Kidney epithelial cell (primary cell): ENCODE data around the gene GTSE1. TPM values are rescaled to one million over a fixed set of nuclear protein-coding genes. Genes with fewer than 3 reads are reported as not detected.

Experiments used
- DNase-seq: peaks from one replicate; pipeline ENCODE4 v3.0.0-alpha.2; 2010; ENCODE audit warnings: low read depth
- H3K27me3 ChIP-seq: 2 replicates; pipeline ENCODE4 v1.6.0; 2011; ENCODE audit warnings: low read length; ENCODE audit not compliant: control insufficient read depth, insufficient read depth
- H3K36me3 ChIP-seq: 2 replicates; pipeline ENCODE4 v1.5.1; 2011; ENCODE audit warnings: low read length; ENCODE audit not compliant: control insufficient read depth, insufficient read depth
- H3K4me3 ChIP-seq: 2 replicates; pipeline ENCODE4 v1.5.1; 2011; ENCODE audit warnings: low read depth, mild to moderate bottlenecking, control low read depth, low read length
- CTCF ChIP-seq: IDR thresholded peaks from 2 replicates; pipeline ENCODE4 v1.5.1; 2011; ENCODE audit warnings: mild to moderate bottlenecking, moderate library complexity, low read length, control low read depth, inconsistent platforms; ENCODE audit not compliant: insufficient read depth, poor library complexity, severe bottlenecking
- total RNA-seq: library from RNA; depleted of rRNA; stranded (reverse); fragments of >200 nt; gene quantifications from 2 replicates; pipeline ENCODE4 v1.2.3, GENCODE V29; 2015

The GTSE1 gene
- total RNA-seq, 1 donor from 2014 or later, result 3.8 TPM

- no peak overlapping the region for H3K4me3 ChIP-seq
- H3K36me3 ChIP-seq, result peaks cover 2% of the 10 kb centered on the region
- no peak for DNase-seq
- no peaks in the 10 kb centered on the region for H3K27me3 ChIP-seq
- TF ChIP-seq CTCF, result no peak
Observed at GRCh38 chr22:46368422-46368821, 71.8 kb downstream of the GTSE1 start.

- DNase-seq, result no peak
- Histone ChIP-seq H3K4me3 (no peak overlapping the region), H3K27me3 (no peaks in the 10 kb centered on the region), H3K36me3 (peaks cover 2% of the 10 kb centered on the region)
- no peak for TF ChIP-seq CTCF
Observed at GRCh38 chr22:46368871-46369715, 72.4 kb downstream of the GTSE1 start.

- H3K27me3 ChIP-seq, result no peaks in the 10 kb centered on the region
- no peak for TF ChIP-seq CTCF
- no peak overlapping the region for H3K4me3 ChIP-seq
- DNase-seq, result no peak
- H3K36me3 ChIP-seq, result peaks cover 2% of the 10 kb centered on the region
Observed at GRCh38 chr22:46369716-46370583, 73.3 kb downstream of the GTSE1 start.

GRCh38 chr22:46370584-46371291 lies 74.1 kb downstream of the GTSE1 start:
- TF ChIP-seq CTCF, result no peak
- DNase-seq, result no peak
- no peaks in the 10 kb centered on the region for H3K27me3 ChIP-seq
- peaks cover 2% of the 10 kb centered on the region for H3K36me3 ChIP-seq
- no peak overlapping the region for H3K4me3 ChIP-seq

- no peak overlapping the region for H3K4me3 ChIP-seq
- DNase-seq, result no peak
- H3K27me3 ChIP-seq, result no peaks in the 10 kb centered on the region
- no peaks in the 10 kb centered on the region for H3K36me3 ChIP-seq
- TF ChIP-seq CTCF, result no peak
Observed at GRCh38 chr22:46371623-46372226, 75.1 kb downstream of the GTSE1 start.
